NCI-H460 (cell line): ENCODE results near the gene EML5. TPM values are rescaled to one million over a fixed set of nuclear protein-coding genes. Genes with fewer than 3 reads are reported as not detected.

Experiments used
- DNase-seq: peaks from one replicate; pipeline ENCODE4 v3.0.0-alpha.2; 2016; ENCODE audit warnings: low read depth; ENCODE audit errors: extremely low read depth
- total RNA-seq: library from RNA; depleted of rRNA; stranded (reverse); fragments of >200 nt; shearing (Covaris generic); gene quantifications from 2 replicates; pipeline ENCODE4 v1.2.3, GENCODE V29; 2014

Gene EML5
- total RNA-seq, 1 experiment from 2014 or later, result 0.82 TPM

GRCh38 chr14:88628033-88628432, 164.7 kb downstream of the EML5 start:
- DNase-seq, result no peak

GRCh38 chr14:88625671-88626070, 167.1 kb downstream of the EML5 start:
- no peak for DNase-seq

- no peak for DNase-seq
Observed at GRCh38 chr14:88621100-88621499, 171.7 kb downstream of the EML5 start.

GRCh38 chr14:88618476-88618875, 174.3 kb downstream of the EML5 start:
- no peak for DNase-seq

- DNase-seq, result no peak
Observed at GRCh38 chr14:88617479-88617878, 175.3 kb downstream of the EML5 start.

- no peak for DNase-seq
Observed at GRCh38 chr14:88616697-88617096, 176.1 kb downstream of the EML5 start.

- no peak for DNase-seq
Observed at GRCh38 chr14:88614218-88614907, 178.4 kb downstream of the EML5 start.

GRCh38 chr14:88613552-88614010, 179.2 kb downstream of the EML5 start:
- DNase-seq, result no peak

GRCh38 chr14:88612981-88613380, 179.8 kb downstream of the EML5 start:
- DNase-seq, result no peak

- no peak for DNase-seq
Observed at GRCh38 chr14:88611878-88612277, 180.9 kb downstream of the EML5 start.

GRCh38 chr14:88607829-88608228, 184.9 kb downstream of the EML5 start:
- no peak for DNase-seq

- no peak for DNase-seq
Observed at GRCh38 chr14:88605594-88605993, 187.2 kb downstream of the EML5 start.

GRCh38 chr14:88604212-88604611, 188.5 kb downstream of the EML5 start:
- no peak for DNase-seq

- DNase-seq, result no peak
Observed at GRCh38 chr14:88599761-88600439, 192.9 kb downstream of the EML5 start.

- DNase-seq, result no peak
Observed at GRCh38 chr14:88599326-88599725, 193.4 kb downstream of the EML5 start.

GRCh38 chr14:88598097-88598675, 194.6 kb downstream of the EML5 start:
- no peak for DNase-seq

- DNase-seq, result no peak
Observed at GRCh38 chr14:88597601-88598000, 195.2 kb downstream of the EML5 start.

GRCh38 chr14:88597038-88597437, 195.7 kb downstream of the EML5 start:
- no peak for DNase-seq

- DNase-seq, result no peak
Observed at GRCh38 chr14:88592031-88592430, 200.7 kb downstream of the EML5 start.

- DNase-seq, result peak; percentile 7
Observed at GRCh38 chr14:88590173-88590572, 202.6 kb downstream of the EML5 start.

- DNase-seq, result no peak
Observed at GRCh38 chr14:88588081-88588480, 204.7 kb downstream of the EML5 start.

- DNase-seq, result no peak
Observed at GRCh38 chr14:88584451-88584850, 208.3 kb downstream of the EML5 start.
